SKM-1 treated with dmso at 0.1 percent for 144 hours (cell line): ENCODE data around the gene NUTM2F.
A peak's percentile ranks its signal among the peaks of the same experiment; 100 is the strongest.
"Not testable (repeated sequence)": the region's sequence is repeated elsewhere in the genome, so short reads cannot be mapped to it uniquely, and the experiment has no call there.

Experiments
- DNase-seq: peaks from one replicate; lab custom pipeline; 2025; ENCODE audit not compliant: unreplicated experiment; lab: John Stamatoyannopoulos, UW

Gene NUTM2F

GRCh38 chr9:94315034-94315984 lies 13.1 kb downstream of the NUTM2F start:
- not testable (repeated sequence) for DNase-seq

- no peak for DNase-seq
These were observed 25.1 kb downstream of the NUTM2F start for GRCh38 chr9:94303321-94303720.

- DNase-seq: no peak
These were observed 26.0 kb downstream of the NUTM2F start for GRCh38 chr9:94302426-94302825.

GRCh38 chr9:94301583-94301982 lies 26.9 kb downstream of the NUTM2F start:
- no peak for DNase-seq

- DNase-seq: no peak
These were observed 27.8 kb downstream of the NUTM2F start for GRCh38 chr9:94300470-94301301.

GRCh38 chr9:94298949-94299599 lies 29.4 kb downstream of the NUTM2F start:
- DNase-seq: no peak

GRCh38 chr9:94289691-94290090 lies 38.8 kb downstream of the NUTM2F start:
- DNase-seq: no peak

- DNase-seq: no peak
These were observed 40.4 kb downstream of the NUTM2F start for GRCh38 chr9:94287877-94288513.

GRCh38 chr9:94286116-94286515 lies 42.3 kb downstream of the NUTM2F start:
- no peak for DNase-seq

- DNase-seq: no peak
These were observed 47.3 kb downstream of the NUTM2F start for GRCh38 chr9:94281101-94281500.

GRCh38 chr9:94280409-94280989 lies 47.9 kb downstream of the NUTM2F start:
- DNase-seq: no peak

GRCh38 chr9:94277885-94278536 lies 50.4 kb downstream of the NUTM2F start:
- DNase-seq: peak; percentile 2

GRCh38 chr9:94277029-94277428 lies 51.4 kb downstream of the NUTM2F start:
- DNase-seq: not testable (repeated sequence)

GRCh38 chr9:94270009-94270408 lies 58.4 kb downstream of the NUTM2F start:
- no peak for DNase-seq

GRCh38 chr9:94269264-94269663 lies 59.2 kb downstream of the NUTM2F start:
- no peak for DNase-seq
